ENCODE data around the gene RFX1.

DNA sequence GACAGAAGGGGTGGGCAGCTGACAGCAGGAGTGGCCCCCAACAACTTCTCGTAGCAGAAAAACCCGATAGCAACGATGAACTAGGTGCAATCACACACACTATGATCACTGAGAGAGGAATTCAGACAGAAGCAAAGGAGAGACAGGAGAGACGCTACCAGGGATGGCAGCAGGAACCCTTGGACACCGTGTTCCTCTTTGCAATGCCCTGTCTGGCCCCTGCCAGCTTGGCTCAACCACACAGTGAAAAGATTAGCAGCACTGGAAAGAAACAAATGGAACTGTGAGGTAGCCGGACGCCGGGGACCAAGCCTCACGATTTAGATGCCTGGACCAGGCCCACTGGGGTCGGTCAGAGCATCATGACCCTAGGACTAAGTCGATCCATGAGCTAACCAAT lies 30.2 kb downstream of the RFX1 start:
- no peak for TF ChIP-seq ZNF761 (CRISPR knock-in tag; conservative IDR thresholded peaks at IDR 0.05)
- no peak for TF ChIP-seq NONO (IDR thresholded peaks at IDR 0.05)
- TF ChIP-seq NONO (CRISPR knock-in tag; conservative IDR thresholded peaks at IDR 0.05) = no peak
- no peak for TF ChIP-seq ZNF121 (CRISPR knock-in tag; IDR thresholded peaks at IDR 0.05)
- TF ChIP-seq, protein P1, sequence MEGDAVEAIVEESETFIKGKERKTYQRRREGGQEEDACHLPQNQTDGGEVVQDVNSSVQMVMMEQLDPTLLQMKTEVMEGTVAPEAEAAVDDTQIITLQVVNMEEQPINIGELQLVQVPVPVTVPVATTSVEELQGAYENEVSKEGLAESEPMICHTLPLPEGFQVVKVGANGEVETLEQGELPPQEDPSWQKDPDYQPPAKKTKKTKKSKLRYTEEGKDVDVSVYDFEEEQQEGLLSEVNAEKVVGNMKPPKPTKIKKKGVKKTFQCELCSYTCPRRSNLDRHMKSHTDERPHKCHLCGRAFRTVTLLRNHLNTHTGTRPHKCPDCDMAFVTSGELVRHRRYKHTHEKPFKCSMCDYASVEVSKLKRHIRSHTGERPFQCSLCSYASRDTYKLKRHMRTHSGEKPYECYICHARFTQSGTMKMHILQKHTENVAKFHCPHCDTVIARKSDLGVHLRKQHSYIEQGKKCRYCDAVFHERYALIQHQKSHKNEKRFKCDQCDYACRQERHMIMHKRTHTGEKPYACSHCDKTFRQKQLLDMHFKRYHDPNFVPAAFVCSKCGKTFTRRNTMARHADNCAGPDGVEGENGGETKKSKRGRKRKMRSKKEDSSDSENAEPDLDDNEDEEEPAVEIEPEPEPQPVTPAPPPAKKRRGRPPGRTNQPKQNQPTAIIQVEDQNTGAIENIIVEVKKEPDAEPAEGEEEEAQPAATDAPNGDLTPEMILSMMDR (CRISPR knock-in tag; IDR thresholded peaks at IDR 0.05) = no peak
- TF ChIP-seq, protein P2, sequence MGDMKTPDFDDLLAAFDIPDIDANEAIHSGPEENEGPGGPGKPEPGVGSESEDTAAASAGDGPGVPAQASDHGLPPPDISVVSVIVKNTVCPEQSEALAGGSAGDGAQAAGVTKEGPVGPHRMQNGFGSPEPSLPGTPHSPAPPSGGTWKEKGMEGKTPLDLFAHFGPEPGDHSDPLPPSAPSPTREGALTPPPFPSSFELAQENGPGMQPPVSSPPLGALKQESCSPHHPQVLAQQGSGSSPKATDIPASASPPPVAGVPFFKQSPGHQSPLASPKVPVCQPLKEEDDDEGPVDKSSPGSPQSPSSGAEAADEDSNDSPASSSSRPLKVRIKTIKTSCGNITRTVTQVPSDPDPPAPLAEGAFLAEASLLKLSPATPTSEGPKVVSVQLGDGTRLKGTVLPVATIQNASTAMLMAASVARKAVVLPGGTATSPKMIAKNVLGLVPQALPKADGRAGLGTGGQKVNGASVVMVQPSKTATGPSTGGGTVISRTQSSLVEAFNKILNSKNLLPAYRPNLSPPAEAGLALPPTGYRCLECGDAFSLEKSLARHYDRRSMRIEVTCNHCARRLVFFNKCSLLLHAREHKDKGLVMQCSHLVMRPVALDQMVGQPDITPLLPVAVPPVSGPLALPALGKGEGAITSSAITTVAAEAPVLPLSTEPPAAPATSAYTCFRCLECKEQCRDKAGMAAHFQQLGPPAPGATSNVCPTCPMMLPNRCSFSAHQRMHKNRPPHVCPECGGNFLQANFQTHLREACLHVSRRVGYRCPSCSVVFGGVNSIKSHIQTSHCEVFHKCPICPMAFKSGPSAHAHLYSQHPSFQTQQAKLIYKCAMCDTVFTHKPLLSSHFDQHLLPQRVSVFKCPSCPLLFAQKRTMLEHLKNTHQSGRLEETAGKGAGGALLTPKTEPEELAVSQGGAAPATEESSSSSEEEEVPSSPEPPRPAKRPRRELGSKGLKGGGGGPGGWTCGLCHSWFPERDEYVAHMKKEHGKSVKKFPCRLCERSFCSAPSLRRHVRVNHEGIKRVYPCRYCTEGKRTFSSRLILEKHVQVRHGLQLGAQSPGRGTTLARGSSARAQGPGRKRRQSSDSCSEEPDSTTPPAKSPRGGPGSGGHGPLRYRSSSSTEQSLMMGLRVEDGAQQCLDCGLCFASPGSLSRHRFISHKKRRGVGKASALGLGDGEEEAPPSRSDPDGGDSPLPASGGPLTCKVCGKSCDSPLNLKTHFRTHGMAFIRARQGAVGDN (CRISPR knock-in tag; IDR thresholded peaks at IDR 0.05) = no peak
- TF ChIP-seq ZNF354B (CRISPR knock-in tag; IDR thresholded peaks at IDR 0.05) = no peak
- TF ChIP-seq, protein P3, sequence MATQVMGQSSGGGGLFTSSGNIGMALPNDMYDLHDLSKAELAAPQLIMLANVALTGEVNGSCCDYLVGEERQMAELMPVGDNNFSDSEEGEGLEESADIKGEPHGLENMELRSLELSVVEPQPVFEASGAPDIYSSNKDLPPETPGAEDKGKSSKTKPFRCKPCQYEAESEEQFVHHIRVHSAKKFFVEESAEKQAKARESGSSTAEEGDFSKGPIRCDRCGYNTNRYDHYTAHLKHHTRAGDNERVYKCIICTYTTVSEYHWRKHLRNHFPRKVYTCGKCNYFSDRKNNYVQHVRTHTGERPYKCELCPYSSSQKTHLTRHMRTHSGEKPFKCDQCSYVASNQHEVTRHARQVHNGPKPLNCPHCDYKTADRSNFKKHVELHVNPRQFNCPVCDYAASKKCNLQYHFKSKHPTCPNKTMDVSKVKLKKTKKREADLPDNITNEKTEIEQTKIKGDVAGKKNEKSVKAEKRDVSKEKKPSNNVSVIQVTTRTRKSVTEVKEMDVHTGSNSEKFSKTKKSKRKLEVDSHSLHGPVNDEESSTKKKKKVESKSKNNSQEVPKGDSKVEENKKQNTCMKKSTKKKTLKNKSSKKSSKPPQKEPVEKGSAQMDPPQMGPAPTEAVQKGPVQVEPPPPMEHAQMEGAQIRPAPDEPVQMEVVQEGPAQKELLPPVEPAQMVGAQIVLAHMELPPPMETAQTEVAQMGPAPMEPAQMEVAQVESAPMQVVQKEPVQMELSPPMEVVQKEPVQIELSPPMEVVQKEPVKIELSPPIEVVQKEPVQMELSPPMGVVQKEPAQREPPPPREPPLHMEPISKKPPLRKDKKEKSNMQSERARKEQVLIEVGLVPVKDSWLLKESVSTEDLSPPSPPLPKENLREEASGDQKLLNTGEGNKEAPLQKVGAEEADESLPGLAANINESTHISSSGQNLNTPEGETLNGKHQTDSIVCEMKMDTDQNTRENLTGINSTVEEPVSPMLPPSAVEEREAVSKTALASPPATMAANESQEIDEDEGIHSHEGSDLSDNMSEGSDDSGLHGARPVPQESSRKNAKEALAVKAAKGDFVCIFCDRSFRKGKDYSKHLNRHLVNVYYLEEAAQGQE (IDR thresholded peaks at IDR 0.05; ENCODE audit: borderline replicate concordance in 1 of 2, low read depth in 1 of 2, low read length in 2 of 2) = no peak
